ENCODE data around the gene KRTAP1-4.

Gene KRTAP1-4

DNA sequence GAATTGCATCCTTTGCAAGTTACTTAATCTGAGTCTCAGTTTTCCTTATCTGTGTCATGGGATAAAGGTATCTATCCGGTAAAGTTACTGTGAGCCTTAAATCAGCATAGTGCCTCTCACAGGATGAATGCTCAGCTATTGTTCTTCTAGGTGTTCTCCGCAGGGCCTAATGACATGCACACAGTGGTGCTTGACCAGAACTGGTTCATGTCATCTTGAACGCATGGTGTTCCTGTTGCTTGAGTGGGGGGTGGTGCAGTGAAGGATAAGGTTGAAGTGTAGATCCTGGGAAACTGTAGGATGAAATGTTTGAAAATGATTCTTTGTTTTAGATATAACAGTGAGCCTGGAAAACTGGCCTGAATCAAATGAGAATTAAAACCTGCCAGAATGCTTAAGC is 49.9 kb downstream of the KRTAP1-4 start:
- Mint-ChIP-seq H3K36me3 (ENCODE audit: low read depth) (no peaks in the 10 kb centered on the region), H3K4me1 (ENCODE audit: low read depth) (no peaks in the 10 kb centered on the region), H3K27me3 (peaks cover 21% of the 10 kb centered on the region)

More for the DNA sequence above, 49.9 kb downstream of the KRTAP1-4 start:
- H3K4me3 Mint-ChIP-seq, result no peak overlapping the region
- H3K27ac Mint-ChIP-seq, result no peak overlapping the region
- intact Hi-C loops (cut with micrococcal nuclease), result no loop called here
- H3K9me3 Mint-ChIP-seq, result no peaks in the 10 kb centered on the region
